ENCODE results near the gene SYT1.

- no peak for TF ChIP-seq CTCF (conservative IDR thresholded peaks at IDR 0.05; ENCODE audit: low read depth in 2 of 2)
- TF ChIP-seq REST (IDR thresholded peaks at IDR 0.05; ENCODE audit: unreplicated experiment): no peak
- no peak for TF ChIP-seq POLR2AphosphoS5 (IDR thresholded peaks at IDR 0.05; ENCODE audit: low read depth)
These were observed 352.7 kb downstream of the SYT1 start for GRCh38 chr12:79217306-79217705.
